ENCODE measurements around the gene PIEZO1. TPM values are rescaled to one million over a fixed set of nuclear protein-coding genes. Genes with fewer than 3 reads are reported as not detected.

The PIEZO1 gene
- total and polyA plus RNA-seq, 2 donors (not counting 3 experiments of a cell fraction or from before 2014, with no cell fraction given) = 298 to 322 TPM

DNA sequence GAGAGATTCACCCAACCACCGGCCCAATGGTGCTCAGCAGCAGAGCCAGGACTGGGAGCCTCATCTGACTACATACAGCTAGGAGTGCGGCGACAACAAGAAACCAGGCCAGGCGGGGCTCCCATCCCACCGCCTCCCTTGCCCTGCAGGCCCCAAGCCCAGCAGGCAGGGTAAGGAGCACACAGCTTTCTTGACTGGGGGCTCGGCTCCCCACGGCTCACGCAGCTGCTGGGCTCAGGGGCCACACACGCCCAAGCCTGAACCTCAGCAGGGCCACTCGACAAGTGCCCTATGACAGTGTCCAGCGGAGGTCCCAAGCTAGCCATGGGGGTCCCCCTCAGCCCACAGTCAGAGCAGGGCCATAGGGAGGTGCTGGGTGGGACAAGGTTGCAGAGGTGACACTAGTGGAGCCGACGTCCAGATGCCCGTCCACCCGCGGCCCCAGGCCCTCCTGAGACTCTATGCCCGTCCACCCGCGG is 13.7 kb downstream of the PIEZO1 start:
- Histone ChIP-seq H4K20me1 (replicated peaks; ENCODE audit: control insufficient read depth, extremely low read depth, insufficient read depth, low read length) (no peaks in the 10 kb centered on the region), H3K9me3 (replicated peaks; ENCODE audit: control insufficient read depth, insufficient read depth, low read length) (no peaks in the 10 kb centered on the region), H3K4me3 (replicated peaks in 1 of 3; ENCODE audit: insufficient read depth in 1 of 3, low read depth in 1 of 3, low read length in 3 of 3) (no peak overlapping the region), H3K36me3 (ENCODE audit: control insufficient read depth in 2 of 2, extremely low read depth in 1 of 2, insufficient read depth in 2 of 2, low read length in 2 of 2) (no peaks in the 10 kb centered on the region), H2AFZ (ENCODE audit: low read depth, low read length) (no peak overlapping the region), H3K4me2 (ENCODE audit: insufficient read depth, low read length) (no peak overlapping the region), H3K79me2 (ENCODE audit: control insufficient read depth, insufficient read depth, low read length) (peaks cover 96% of the 10 kb centered on the region), H3K9ac (replicated peaks; ENCODE audit: extremely low read depth, insufficient read depth, low read length) (no peak overlapping the region), H3K27me3 (ENCODE audit: control insufficient read depth in 2 of 2, insufficient read depth in 2 of 2, low read length in 2 of 2) (no peaks in the 10 kb centered on the region), H3K9me1 (replicated peaks; ENCODE audit: control insufficient read depth, extremely low read depth, insufficient read depth, low read length) (no peaks in the 10 kb centered on the region), H3K27ac (ENCODE audit: insufficient read depth, low read depth, low read length) (no peak overlapping the region), H3K4me1 (ENCODE audit: control insufficient read depth, extremely low read depth, insufficient read depth, low read length) (peaks cover 45% of the 10 kb centered on the region)
- dilution Hi-C loops (cut with MboI; ENCODE audit: extremely low pct_ligation_motif_present, low sequenced_read_pairs) (no loop called here), intact Hi-C loops (cut with micrococcal nuclease) (no loop called here)
- BruUV-seq (replicated peaks) = no TSS peak
- FAIRE-seq = no peak
- TF ChIP-seq POLR2AphosphoS5 (IDR thresholded peaks at IDR 0.05; ENCODE audit: insufficient read depth, low read depth, low read length) (no peak), EZH2 (IDR thresholded peaks at IDR 0.05; ENCODE audit: borderline replicate concordance, low read depth, low read length, severe bottlenecking) (no peak), FOS (IDR thresholded peaks at IDR 0.05; ENCODE audit: borderline replicate concordance, insufficient read depth, low read length) (no peak), POLR2A (IDR thresholded peaks at IDR 0.05; ENCODE audit: low read depth, low read length) (no peak), MYC (IDR thresholded peaks at IDR 0.05; ENCODE audit: low read depth, low read length) (no peak), JUN (IDR thresholded peaks at IDR 0.05; ENCODE audit: borderline replicate concordance, insufficient read depth, insufficient read length, low read depth) (no peak), GATA2 (IDR thresholded peaks at IDR 0.05; ENCODE audit: insufficient read depth, insufficient read length, low read depth, low read length) (no peak)
- TF ChIP-seq, protein P1, sequence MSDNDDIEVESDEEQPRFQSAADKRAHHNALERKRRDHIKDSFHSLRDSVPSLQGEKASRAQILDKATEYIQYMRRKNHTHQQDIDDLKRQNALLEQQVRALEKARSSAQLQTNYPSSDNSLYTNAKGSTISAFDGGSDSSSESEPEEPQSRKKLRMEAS (IDR thresholded peaks at IDR 0.05; ENCODE audit: insufficient read depth, insufficient read length) = no peak
- TF ChIP-seq, protein P2, sequence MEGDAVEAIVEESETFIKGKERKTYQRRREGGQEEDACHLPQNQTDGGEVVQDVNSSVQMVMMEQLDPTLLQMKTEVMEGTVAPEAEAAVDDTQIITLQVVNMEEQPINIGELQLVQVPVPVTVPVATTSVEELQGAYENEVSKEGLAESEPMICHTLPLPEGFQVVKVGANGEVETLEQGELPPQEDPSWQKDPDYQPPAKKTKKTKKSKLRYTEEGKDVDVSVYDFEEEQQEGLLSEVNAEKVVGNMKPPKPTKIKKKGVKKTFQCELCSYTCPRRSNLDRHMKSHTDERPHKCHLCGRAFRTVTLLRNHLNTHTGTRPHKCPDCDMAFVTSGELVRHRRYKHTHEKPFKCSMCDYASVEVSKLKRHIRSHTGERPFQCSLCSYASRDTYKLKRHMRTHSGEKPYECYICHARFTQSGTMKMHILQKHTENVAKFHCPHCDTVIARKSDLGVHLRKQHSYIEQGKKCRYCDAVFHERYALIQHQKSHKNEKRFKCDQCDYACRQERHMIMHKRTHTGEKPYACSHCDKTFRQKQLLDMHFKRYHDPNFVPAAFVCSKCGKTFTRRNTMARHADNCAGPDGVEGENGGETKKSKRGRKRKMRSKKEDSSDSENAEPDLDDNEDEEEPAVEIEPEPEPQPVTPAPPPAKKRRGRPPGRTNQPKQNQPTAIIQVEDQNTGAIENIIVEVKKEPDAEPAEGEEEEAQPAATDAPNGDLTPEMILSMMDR (IDR thresholded peaks at IDR 0.05; ENCODE audit: extremely low read depth in 1 of 2, insufficient read depth in 1 of 2, low read depth in 1 of 2, low read length in 2 of 2) = no peak
- DNase-seq (ENCODE audit: low read depth, low spot score) = no peak
- ChIA-PET CTCF (interaction anchor here (1.5 to 6.4 kb wide), 2 partner anchors 13 to 34 kb away, joined by 7 to 35 read pairs; partner anchors contain the start of gene PIEZO1), POLR2A (no interaction called here)
